Hepatocyte (in vitro differentiated cells): ENCODE measurements around the gene RAET1G. TPM values are rescaled to one million over a fixed set of nuclear protein-coding genes. Genes with fewer than 3 reads are reported as not detected.
"Not testable (repeated sequence)": the region's sequence is repeated elsewhere in the genome, so short reads cannot be mapped to it uniquely, and the experiment has no call there.

Source experiments
- DNase-seq: peaks from one replicate; pipeline ENCODE4 v3.0.0-alpha.2; 2016; ENCODE audit warnings: low spot score
- H2AFZ ChIP-seq: fragments of 200-600 bp; sonication (generic); 2 replicates; pipeline ENCODE4 v1.6.0; 2016; ENCODE audit warnings: antibody characterized with exemption, mild to moderate bottlenecking
- H3K27ac ChIP-seq: fragments of 200-600 bp; sonication (generic); 2 replicates; pipeline ENCODE4 v1.5.1; 2016; ENCODE audit warnings: mild to moderate bottlenecking
- H3K27me3 ChIP-seq: fragments of 200-600 bp; sonication (generic); 2 replicates; pipeline ENCODE4 v1.6.1; 2016
- H3K36me3 ChIP-seq: fragments of 200-600 bp; sonication (generic); replicated peaks from 2 replicates; pipeline ENCODE4 v1.5.1; 2016; ENCODE audit warnings: low read depth; ENCODE audit not compliant: insufficient read depth
- H3K4me1 ChIP-seq: fragments of 200-600 bp; sonication (generic); 2 replicates; pipeline ENCODE4 v1.5.1; 2016; ENCODE audit warnings: mild to moderate bottlenecking, moderate library complexity; ENCODE audit not compliant: insufficient read depth
- H3K4me2 ChIP-seq: fragments of 200-600 bp; sonication (generic); 2 replicates; pipeline ENCODE4 v1.6.0; 2016
- H3K4me3 ChIP-seq: fragments of 200-600 bp; sonication (generic); 2 replicates; pipeline ENCODE4 v1.5.1; 2016; ENCODE audit warnings: mild to moderate bottlenecking
- H3K79me2 ChIP-seq: fragments of 200-600 bp; sonication (generic); 2 replicates; pipeline ENCODE4 v1.6.0; 2017; ENCODE audit warnings: mild to moderate bottlenecking
- H3K9me2 ChIP-seq: fragments of 200-600 bp; sonication (generic); replicated peaks from 2 replicates; pipeline ENCODE4 v1.6.0; 2017; ENCODE audit warnings: mild to moderate bottlenecking; ENCODE audit not compliant: insufficient read depth
- H3K9me3 ChIP-seq: fragments of 200-600 bp; sonication (generic); 2 replicates; pipeline ENCODE4 v1.5.1; 2016; ENCODE audit warnings: low read depth, mild to moderate bottlenecking
- H4K20me1 ChIP-seq: fragments of 200-600 bp; sonication (generic); 2 replicates; pipeline ENCODE4 v1.6.0; 2016; ENCODE audit warnings: mild to moderate bottlenecking; ENCODE audit not compliant: insufficient read depth, poor library complexity, severe bottlenecking
- EZH2 ChIP-seq: fragments of 200-600 bp; sonication (generic); IDR thresholded peaks from 2 replicates; pipeline ENCODE4 v1.6.1; 2016; ENCODE audit warnings: antibody characterized with exemption, mild to moderate bottlenecking, borderline replicate concordance
- EZH2phosphoT487 ChIP-seq: fragments of 200-600 bp; sonication (generic); IDR thresholded peaks from one replicate; pipeline ENCODE4 v1.6.1; 2018; ENCODE audit warnings: antibody characterized with exemption, mild to moderate bottlenecking, low read depth, moderate library complexity; ENCODE audit not compliant: unreplicated experiment, severe bottlenecking
- WGBS: methylation state at CpG from one replicate; pipeline ENCODE4 v1.1.6; 2016; ENCODE audit warnings: low lambda C conversion rate; ENCODE audit errors: missing lambda C conversion rate; 5-methylcytosine and 5-hydroxymethylcytosine counted together
- polyA plus RNA-seq: library from polyadenylated mRNA; unstranded; fragments of >200 nt; fragmentation: Nextera tagmentation; extraction: Ambion mirVana; gene quantifications from 2 replicates; pipeline ENCODE4 v1.2.1, GENCODE V29; 2016
- total RNA-seq: library from RNA; depleted of rRNA; stranded (reverse); fragments of >200 nt; gene quantifications from 2 replicates; pipeline ENCODE4 v1.2.3, GENCODE V29; 2014
- TF ChIP-seq, protein P1 (sequence below): fragments of 200-600 bp; sonication (generic); IDR thresholded peaks from 2 replicates; pipeline ENCODE4 v1.5.1; 2016; ENCODE audit warnings: antibody characterized with exemption, mild to moderate bottlenecking; ENCODE audit not compliant: poor library complexity

Gene RAET1G
- total and polyA plus RNA-seq, 2 experiments from 2014 or later, result 0.31 to 1.5 TPM

DNA sequence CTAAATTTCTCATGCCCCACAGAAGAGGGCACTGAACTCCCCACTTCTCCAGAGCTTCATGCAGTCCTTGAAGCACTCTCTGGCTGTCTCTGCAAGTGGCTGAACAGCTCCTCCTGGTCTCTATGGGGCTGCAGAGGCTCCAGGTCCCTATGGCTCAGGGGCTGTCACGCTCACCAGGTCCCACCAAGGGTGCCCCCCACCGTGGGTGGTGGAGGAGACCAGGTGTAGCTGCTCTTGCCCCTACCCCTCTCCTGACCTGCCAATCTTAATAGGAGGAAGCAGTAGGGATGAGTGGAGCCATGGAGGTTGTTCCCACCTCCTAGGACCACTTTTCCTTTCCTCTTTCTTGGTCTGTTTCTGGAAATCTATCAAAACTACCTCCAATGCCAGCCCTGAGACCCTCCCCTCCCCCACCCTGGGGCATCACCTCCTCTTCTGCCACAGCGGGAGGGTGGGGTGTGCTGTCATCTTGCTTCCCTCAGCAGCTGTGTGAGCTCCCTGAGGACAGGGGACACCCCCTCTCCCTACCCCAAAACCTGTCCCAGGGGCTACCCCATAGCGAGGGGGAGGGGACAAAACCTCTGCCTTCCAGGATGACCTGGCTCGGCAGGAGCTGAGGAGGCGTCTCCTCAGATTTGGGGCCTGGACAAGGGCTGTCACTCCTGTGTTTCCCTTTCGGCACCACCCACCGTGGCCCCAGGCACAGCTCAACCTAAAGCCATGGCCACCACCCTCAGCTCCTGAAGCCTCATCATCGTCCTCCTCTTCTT, 13.0 kb downstream of the RAET1G start:
- Histone ChIP-seq H3K9me3 (no peaks in the 10 kb centered on the region), H4K20me1 (no peaks in the 10 kb centered on the region), H3K36me3 (no peaks in the 10 kb centered on the region), H3K4me3 (no peak overlapping the region), H3K4me1 (no peaks in the 10 kb centered on the region), H3K4me2 (no peak overlapping the region), H3K79me2 (no peaks in the 10 kb centered on the region), H3K27ac (no peak overlapping the region), H2AFZ (no peak overlapping the region), H3K9me2 (no peaks in the 10 kb centered on the region), H3K27me3 (peaks cover 5% of the 10 kb centered on the region)
- TF ChIP-seq EZH2phosphoT487 (no peak), EZH2 (no peak)
- TF ChIP-seq, protein P1, sequence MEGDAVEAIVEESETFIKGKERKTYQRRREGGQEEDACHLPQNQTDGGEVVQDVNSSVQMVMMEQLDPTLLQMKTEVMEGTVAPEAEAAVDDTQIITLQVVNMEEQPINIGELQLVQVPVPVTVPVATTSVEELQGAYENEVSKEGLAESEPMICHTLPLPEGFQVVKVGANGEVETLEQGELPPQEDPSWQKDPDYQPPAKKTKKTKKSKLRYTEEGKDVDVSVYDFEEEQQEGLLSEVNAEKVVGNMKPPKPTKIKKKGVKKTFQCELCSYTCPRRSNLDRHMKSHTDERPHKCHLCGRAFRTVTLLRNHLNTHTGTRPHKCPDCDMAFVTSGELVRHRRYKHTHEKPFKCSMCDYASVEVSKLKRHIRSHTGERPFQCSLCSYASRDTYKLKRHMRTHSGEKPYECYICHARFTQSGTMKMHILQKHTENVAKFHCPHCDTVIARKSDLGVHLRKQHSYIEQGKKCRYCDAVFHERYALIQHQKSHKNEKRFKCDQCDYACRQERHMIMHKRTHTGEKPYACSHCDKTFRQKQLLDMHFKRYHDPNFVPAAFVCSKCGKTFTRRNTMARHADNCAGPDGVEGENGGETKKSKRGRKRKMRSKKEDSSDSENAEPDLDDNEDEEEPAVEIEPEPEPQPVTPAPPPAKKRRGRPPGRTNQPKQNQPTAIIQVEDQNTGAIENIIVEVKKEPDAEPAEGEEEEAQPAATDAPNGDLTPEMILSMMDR, result no peak
- no peak for DNase-seq
- WGBS, result 85% methylated on average over 9 of the region's 9 CpGs

DNA sequence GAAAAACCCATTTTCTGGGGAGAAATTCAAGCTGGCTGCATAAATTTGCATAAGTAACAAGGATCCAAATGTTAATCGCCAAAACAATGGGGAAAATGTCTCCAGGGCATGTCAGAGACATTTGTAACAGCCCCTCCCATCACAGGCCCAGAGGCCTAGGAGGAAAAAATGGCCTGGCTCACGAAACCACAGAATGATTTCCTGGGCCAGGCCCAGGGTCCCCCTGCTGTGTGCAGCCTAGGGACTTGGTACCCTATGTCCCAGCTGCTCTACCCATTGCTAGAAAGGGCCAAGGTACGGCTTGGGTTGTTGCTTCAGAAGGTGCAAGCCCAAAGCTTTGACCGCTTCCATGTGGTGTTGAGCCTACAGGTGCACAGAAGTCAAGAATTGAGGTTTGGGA, 14.4 kb downstream of the RAET1G start:
- DNase-seq, H3K4me3 ChIP-seq, H3K79me2 ChIP-seq, H3K9me2 ChIP-seq, H4K20me1 ChIP-seq, H3K36me3 ChIP-seq, H3K27ac ChIP-seq, H2AFZ ChIP-seq, H3K27me3 ChIP-seq, H3K4me1 ChIP-seq, H3K9me3 ChIP-seq, H3K4me2 ChIP-seq: not testable (repeated sequence)
- 72% methylated on average over 4 of the region's 4 CpGs for WGBS

DNA sequence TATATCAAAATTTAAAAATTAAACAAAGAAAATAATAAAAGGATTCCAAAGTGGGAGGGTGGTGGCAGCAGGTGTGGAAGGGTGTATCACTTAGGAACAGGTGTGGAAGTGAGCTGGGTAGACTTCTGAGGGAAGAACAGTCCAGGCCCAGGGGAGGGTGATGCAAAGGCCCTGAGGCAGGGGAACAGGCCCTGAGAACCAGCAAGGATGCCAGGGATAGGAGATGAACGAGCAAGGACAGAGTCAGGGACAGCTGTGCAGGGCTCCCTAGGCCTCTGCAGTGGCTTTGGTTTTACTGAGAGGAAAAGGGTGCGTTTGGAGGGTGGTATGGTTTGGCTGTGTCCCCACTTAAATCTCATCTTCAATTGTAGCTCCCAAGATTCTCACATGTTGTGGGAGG, 15.6 kb downstream of the RAET1G start:
- TF ChIP-seq, protein P1, result no peak
- TF ChIP-seq EZH2phosphoT487 (no peak), EZH2 (no peak)
- Histone ChIP-seq H3K9me3 (no peaks in the 10 kb centered on the region), H4K20me1 (no peaks in the 10 kb centered on the region), H3K27ac (no peak overlapping the region), H3K4me3 (no peak overlapping the region), H3K9me2 (no peaks in the 10 kb centered on the region), H3K27me3 (no peaks in the 10 kb centered on the region), H3K4me2 (no peak overlapping the region), H3K36me3 (no peaks in the 10 kb centered on the region), H2AFZ (no peak overlapping the region), H3K79me2 (no peaks in the 10 kb centered on the region), H3K4me1 (no peaks in the 10 kb centered on the region)
- no peak for DNase-seq
- 83% methylated on average over 2 of the region's 2 CpGs for WGBS

DNA sequence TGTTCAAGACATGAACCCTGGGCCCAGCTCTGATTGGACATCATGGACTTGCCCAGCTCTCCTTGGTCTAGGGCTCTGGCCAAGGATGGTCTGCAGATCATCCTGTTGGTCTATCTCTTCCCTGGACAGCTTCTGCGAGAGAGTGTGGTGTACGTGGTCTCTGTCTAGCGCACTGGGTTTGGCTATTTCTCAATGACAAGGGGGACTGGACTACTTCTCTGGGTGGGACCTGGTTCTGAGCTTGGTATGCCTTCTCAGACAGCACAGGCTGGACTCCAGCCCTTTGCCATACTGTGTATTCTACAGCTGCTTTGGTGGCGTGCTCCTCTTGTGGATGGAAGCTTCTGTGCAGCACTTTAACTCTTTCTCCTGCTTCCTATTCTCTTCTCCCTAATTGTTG, 16.5 kb downstream of the RAET1G start:
- no peak for DNase-seq
- no peaks in the 10 kb centered on the region for H3K9me2 ChIP-seq
- H3K27me3 ChIP-seq, result no peaks in the 10 kb centered on the region
- no peak overlapping the region for H2AFZ ChIP-seq
- no peak for TF ChIP-seq EZH2phosphoT487
- 98% methylated on average over 4 of the region's 4 CpGs for WGBS
- H3K79me2 ChIP-seq, result no peaks in the 10 kb centered on the region
- H3K4me3 ChIP-seq, result no peak overlapping the region
- H3K4me1 ChIP-seq, result no peaks in the 10 kb centered on the region
- H3K36me3 ChIP-seq, result no peaks in the 10 kb centered on the region
- no peaks in the 10 kb centered on the region for H3K9me3 ChIP-seq
- no peaks in the 10 kb centered on the region for H4K20me1 ChIP-seq
- no peak overlapping the region for H3K27ac ChIP-seq
- H3K4me2 ChIP-seq, result no peak overlapping the region
